ENCODE results near the gene MAN1A2.

GRCh38 chr1:117389779-117390178, 22.5 kb downstream of the MAN1A2 start:
- TF ChIP-seq CTCF (IDR thresholded peaks at IDR 0.05) (no peak), POLR2A (IDR thresholded peaks at IDR 0.05) (no peak)

Measured in vagina (tissue), 2 donors.